Islet precursor cell (in vitro differentiated cells): ENCODE measurements around the gene PTCH2.

Source experiments
- DNase-seq: peaks from one replicate; pipeline ENCODE4 v3.0.0-alpha.2; 2018

Gene PTCH2

DNA sequence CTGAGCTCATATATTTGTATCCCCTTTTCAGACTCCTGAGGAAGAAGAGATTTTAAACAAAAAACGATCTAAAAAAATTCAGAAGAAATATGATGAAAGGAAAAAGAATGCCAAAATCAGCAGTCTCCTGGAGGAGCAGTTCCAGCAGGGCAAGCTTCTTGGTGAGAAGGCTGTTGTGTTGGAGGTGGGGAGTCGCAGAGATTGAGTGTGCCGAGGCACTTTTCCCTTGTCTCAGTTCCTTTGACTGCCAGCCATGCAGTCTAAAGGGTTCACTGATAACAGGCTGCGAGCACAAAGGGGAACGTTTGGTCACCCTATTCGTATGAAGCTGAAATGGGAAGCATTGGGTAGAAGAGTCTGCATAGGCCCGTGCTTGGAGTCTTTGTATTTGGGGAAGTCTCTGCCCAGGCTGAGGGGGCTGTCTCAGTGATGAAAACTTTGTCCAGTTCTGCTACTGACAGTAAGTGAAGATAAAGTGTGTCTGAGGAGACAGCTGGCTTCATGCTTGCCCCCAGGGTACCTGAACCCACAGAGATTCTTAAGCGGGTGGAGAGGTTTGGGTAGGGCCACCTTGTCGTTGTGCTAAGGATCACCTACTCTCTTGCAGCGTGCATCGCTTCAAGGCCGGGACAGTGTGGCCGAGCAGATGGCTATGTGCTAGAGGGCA lies 65.0 kb downstream of the PTCH2 start:
- DNase-seq: no peak

DNA sequence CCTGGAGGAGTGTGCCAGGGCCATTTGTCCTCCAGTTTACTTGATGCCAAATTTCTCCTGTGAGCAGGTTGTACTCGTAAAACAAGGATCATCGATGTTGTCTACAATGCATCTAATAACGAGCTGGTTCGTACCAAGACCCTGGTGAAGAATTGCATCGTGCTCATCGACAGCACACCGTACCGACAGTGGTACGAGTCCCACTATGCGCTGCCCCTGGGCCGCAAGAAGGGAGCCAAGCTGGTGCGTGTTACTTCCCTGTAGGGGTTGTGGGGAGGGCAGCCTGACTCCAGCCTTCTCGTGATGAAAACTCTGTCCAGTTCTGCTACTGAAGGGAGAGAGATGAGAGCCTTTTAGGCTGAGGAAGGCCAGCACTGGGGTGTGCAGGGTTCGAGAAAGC lies 65.5 kb downstream of the PTCH2 start:
- no peak for DNase-seq

DNA sequence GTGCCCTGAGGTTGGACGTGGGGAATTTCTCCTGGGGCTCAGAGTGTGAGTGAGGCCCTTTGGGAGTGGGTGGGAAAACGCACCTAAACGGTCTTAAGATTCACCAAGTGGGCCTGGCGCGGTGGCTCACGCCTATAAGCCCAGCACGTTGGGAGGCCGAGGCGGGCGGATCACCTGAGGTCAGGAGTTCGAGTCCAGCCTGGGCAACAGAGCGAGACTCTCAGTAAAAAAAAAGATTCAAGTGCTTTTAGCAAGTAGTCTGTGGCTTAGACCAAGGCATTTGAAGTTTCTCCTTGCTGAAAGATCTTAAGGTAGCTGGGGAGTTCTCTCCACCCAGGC lies 66.4 kb downstream of the PTCH2 start:
- no peak for DNase-seq

DNA sequence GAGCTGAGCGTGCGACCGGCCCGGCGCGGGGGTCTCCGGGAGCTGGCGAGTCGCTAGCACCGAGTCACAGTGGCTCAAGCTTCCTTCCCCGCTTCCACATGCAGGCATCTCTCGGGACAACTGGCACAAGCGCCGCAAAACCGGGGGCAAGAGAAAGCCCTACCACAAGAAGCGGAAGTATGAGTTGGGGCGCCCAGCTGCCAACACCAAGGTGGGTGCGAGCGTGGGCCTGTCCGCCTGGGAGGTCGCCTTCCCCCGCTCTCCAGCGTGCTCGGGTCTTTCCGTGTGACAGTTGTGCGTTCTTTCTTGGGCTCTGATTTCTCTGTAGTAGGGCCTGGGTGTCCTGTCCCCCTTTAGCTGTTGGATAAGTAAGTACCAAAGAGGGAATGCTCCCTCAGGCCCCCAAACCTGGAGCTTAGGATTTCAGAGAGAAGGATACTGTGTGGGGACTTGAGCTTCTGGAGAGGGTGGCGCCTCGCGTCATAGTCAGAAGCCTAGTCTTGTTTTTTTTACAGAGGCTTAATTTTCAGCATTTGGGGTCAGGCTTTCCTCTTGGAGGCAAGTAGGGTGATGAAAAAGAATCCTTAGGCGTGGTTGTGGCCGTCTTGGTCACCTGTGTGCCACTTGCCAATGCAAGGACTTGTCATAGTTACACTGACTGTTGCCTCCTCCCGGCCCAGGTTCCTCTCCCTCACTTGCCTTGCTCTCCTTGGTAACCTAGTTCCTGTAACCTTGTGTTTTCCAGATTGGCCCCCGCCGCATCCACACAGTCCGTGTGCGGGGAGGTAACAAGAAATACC lies 66.9 kb downstream of the PTCH2 start:
- DNase-seq: no peak

DNA sequence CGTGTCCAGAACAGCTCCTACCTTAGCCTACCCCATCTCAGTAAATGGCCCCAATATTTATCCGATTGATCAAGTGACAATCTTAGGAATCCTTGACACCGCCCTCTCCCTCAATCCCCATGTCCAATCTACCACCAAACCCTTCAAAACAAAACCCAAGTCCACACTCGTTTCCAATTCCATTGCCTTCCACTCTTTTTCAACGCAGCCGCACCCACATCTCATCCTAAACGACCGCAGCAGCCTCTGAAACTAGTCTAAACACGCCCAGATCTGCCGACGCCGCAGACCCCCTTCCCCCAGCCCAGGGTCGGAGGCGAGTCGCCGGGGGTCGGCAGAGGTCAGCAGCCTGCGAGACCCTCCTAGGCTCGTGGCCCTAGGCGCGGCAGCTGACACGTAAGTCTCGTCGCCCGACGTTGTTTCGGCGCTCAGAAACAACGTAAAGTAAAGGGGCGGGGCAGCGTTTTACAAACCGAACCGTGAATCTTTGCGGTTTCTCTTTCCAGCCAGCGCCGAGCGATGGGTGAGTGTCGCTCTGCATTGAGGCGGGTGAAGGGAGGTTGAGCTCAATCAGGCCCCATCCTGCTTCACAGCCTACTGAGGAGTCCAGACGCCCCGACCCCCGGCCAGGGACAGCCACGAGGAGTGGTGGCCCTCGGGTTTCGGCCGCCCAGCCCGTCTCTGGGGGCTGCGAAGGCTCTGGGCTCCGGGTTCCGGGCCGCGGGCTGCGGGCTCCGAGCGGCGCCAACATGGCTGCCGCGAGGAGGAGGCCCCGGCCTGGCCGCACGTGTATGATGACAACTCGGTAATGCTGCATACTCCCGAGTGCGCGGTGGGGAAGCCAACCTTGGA lies 67.7 kb downstream of the PTCH2 start, which contains the start of gene RPS8:
TSS of gene RPS8 (plus strand) at position 463 of the 852 bp plus-strand sequence. CDS start at position 520, 57 bp downstream.
- peak; percentile 96 for DNase-seq
